GM12878 (cell line): ENCODE measurements around the gene BMPR2. TPM values are rescaled to one million over a fixed set of nuclear protein-coding genes. Genes with fewer than 3 reads are reported as not detected.

ENCODE experiments used
- ATAC-seq: fragments of 200-7000 bp; cut with Tn5 transposase; 3 replicates; pipeline ENCODE4 v1.9.1; 2020; ENCODE audit warnings: mild to moderate bottlenecking, moderate library complexity
- BruUV-seq: library from RNA; stranded (reverse); fragments of 400-500 nt; replicated peaks from 2 replicates; lab custom pipeline; 2021; lab: Mats Ljungman, UMichigan
- CTCF ChIA-PET: fragments of 300-600 bp; sonication (Branson Sonifier 250); formaldehyde crosslinking; extraction: SDS; loops from one replicate; lab custom pipeline; 2021; ENCODE audit warnings: inconsistent platforms; lab: Yijun Ruan, JAX
- POLR2A ChIA-PET: fragments of 350-600 bp; formaldehyde crosslinking; extraction: SDS; loops from one replicate; lab custom pipeline; 2021; ENCODE audit warnings: inconsistent platforms; lab: Charles Lee
- RAD21 ChIA-PET: fragments of 300-600 bp; sonication (Branson Sonifier 250); formaldehyde crosslinking; loops from one replicate; lab custom pipeline; 2023; ENCODE audit warnings: antibody characterized with exemption; ENCODE audit not compliant: unreplicated experiment; lab: Charles Lee
- SMC1A ChIA-PET: fragments of 300-600 bp; sonication (Branson Sonifier 250); formaldehyde crosslinking; loops from one replicate; lab custom pipeline; 2023; ENCODE audit not compliant: unreplicated experiment, uncharacterized antibody; lab: Charles Lee
- DNase-seq: peaks from one replicate; pipeline ENCODE4 v3.0.0-alpha.2; 2011; ENCODE audit warnings: low read depth, low spot score
- FAIRE-seq: peaks from 3 replicates; lab custom pipeline; 2011; peaks lifted over from hg19 to GRCh38; lab: Jason Lieb, UNC
- H2AFZ ChIP-seq: 2 replicates; pipeline ENCODE4 v1.6.0; 2011; ENCODE audit warnings: low read depth, low read length, control low read depth; ENCODE audit not compliant: control insufficient read depth
- H3K27ac ChIP-seq: 2 replicates; pipeline ENCODE4 v1.5.1; 2011; ENCODE audit warnings: control low read depth; ENCODE audit not compliant: control insufficient read depth, insufficient read depth
- H3K27me3 ChIP-seq, 2 experiments: replicated peaks in 1 of 2; 2 replicates each; pipeline versions ENCODE4 v1.6.0 to v1.6.1; 2011; ENCODE audit warnings: low read length in 1 of 2; ENCODE audit not compliant: control insufficient read depth in 2 of 2, insufficient read depth in 2 of 2
- H3K36me3 ChIP-seq, 2 experiments: 2 replicates each; pipeline ENCODE4 v1.5.1; 2011; ENCODE audit warnings: low read length in 1 of 2; ENCODE audit not compliant: control insufficient read depth in 2 of 2, insufficient read depth in 2 of 2
- H3K4me1 ChIP-seq: 2 replicates; pipeline ENCODE4 v1.6.1; 2011; ENCODE audit warnings: mild to moderate bottlenecking, low read length, moderate library complexity, mixed read lengths; ENCODE audit not compliant: control insufficient read depth, insufficient read depth
- H3K4me2 ChIP-seq: 2 replicates; pipeline ENCODE4 v1.6.0; 2011; ENCODE audit warnings: control low read depth; ENCODE audit not compliant: control insufficient read depth, insufficient read depth
- H3K4me3 ChIP-seq: fragments of 200-600 bp; sonication (generic); 2 replicates; pipeline ENCODE4 v1.5.1; 2016
- H3K79me2 ChIP-seq: 2 replicates; pipeline ENCODE4 v1.6.0; 2011; ENCODE audit warnings: low read length; ENCODE audit not compliant: control insufficient read depth, insufficient read depth
- H3K9ac ChIP-seq: 2 replicates; pipeline ENCODE4 v1.8.0; 2011; ENCODE audit warnings: low read length, control low read depth, mixed read lengths; ENCODE audit not compliant: control insufficient read depth, insufficient read depth
- H3K9me3 ChIP-seq: replicated peaks from 3 replicates; pipeline ENCODE4 v1.5.1; 2011; ENCODE audit warnings: mild to moderate bottlenecking, low read length; ENCODE audit not compliant: control insufficient read depth, insufficient read depth
- H4K20me1 ChIP-seq: 2 replicates; pipeline ENCODE4 v1.6.0; 2011; ENCODE audit not compliant: control insufficient read depth, insufficient read depth
- IKZF2 ChIP-seq, 2 experiments: fragments of 450-650 bp; IDR thresholded peaks; 2 replicates each; pipeline ENCODE4 v1.6.1; 2017; ENCODE audit warnings: mild to moderate bottlenecking in 2 of 2, moderate library complexity in 2 of 2
- ZBTB4 ChIP-seq: fragments of 450-650 bp; formaldehyde crosslinking; IDR thresholded peaks from 2 replicates; pipeline ENCODE4 v1.4.0; 2022; ENCODE audit warnings: mild to moderate bottlenecking, moderate library complexity
- whole genome bisulfite sequencing: methylation state at CpG from one replicate; pipeline ENCODE4 v1.1.6; 2016; ENCODE audit warnings: low lambda C conversion rate; ENCODE audit not compliant: insufficient replicate concordance, insufficient coverage; ENCODE audit errors: missing lambda C conversion rate; 5-methylcytosine and 5-hydroxymethylcytosine counted together
- in situ Hi-C: fragments of 300-500 bp; cut with MboI; formaldehyde crosslinking; loops from 9 replicates; pipeline ENCODE4 v1.14.3; 2018; ENCODE audit warnings: mixed read lengths
- intact Hi-C: fragments of 100-400 bp; cut with micrococcal nuclease; formaldehyde crosslinking; loops from one replicate; pipeline ENCODE4 v1.14.2; 2022; ENCODE audit not compliant: unreplicated experiment
- polyA plus RNA-seq, 11 experiments: library from polyadenylated mRNA; depleted of rRNA in 4 of 11; unstranded in 6 of 11; stranded (reverse) in 5 of 11; fragments of >200 nt; fragmentation: Nextera tagmentation in 4 of 11; fragmentation: Illumina TruSeq in 1 of 11; extraction: Ambion mirVana in 4 of 11; extraction: Trizol in 1 of 11; gene quantifications; 1 replicate in 1 of 11; 2 replicates in 10 of 11; pipeline versions ENCODE4 v1.2.1 to v1.2.3, GENCODE V29; 2011 to 2016; ENCODE audit warnings: inconsistent platforms in 2 of 11, missing spikeins in 2 of 11, low read depth in 1 of 11
- total RNA-seq, 4 experiments: library from RNA; depleted of rRNA in 3 of 4; stranded (reverse); fragments of >200 nt in 3 of 4; fragmentation: Illumina TruSeq in 1 of 4; extraction: Trizol in 1 of 4; gene quantifications; 2 replicates each; pipeline versions ENCODE4 v1.2.1 to v1.2.3, GENCODE V29; 2013 to 2021

The BMPR2 gene
- total and polyA plus RNA-seq, 10 of the 15 experiments (the other 5 are each of a cell fraction or from before 2014, with no cell fraction given): 2.4 to 33.0 (median 7.1) TPM

DNA sequence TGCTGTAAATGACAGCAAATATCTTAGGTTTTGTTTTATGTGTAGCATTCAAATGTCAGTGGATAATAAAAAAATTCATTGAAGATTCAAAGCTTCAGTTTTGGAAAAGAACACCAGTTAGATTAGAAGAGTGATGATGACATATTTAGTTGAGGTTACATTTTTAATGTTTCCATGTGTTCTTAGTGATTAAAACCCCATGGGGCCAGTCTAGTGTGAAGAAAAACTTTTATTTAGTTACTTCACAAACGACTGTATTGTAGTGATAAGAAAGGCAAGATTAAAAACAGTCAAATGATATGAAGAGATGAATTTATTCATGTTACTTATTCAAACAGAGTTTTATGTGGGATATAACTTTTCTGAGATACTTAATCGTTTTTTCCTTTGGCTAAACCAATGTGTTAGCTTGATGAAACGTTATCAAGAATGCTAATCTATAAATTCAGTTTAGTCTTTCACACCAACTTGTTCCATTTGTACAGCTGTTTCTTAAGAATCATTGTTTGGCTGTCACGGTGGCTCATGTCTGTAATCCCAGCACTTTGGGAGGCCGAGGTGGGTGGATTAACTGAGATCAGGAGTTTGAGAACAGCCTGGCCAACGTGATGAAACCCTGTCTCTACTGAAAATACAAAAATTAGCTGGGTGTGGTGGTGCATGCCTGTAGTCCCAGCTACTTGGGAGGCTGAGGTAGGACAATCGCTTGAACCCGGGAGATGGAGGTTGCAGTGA, 11.6 kb downstream of the BMPR2 start:
- 87% methylated on average over 8 of the region's 8 CpGs for WGBS
- no peak overlapping the region for H3K27ac ChIP-seq
- H2AFZ ChIP-seq: no peak overlapping the region
- ChIA-PET CTCF (interaction anchor here (1.1 kb wide), 1 partner anchor 11 kb away, joined by 3 read pairs; no protein-coding TSS in a partner anchor), RAD21 (interaction anchor here (0.8 kb wide), 1 partner anchor 71 kb away, joined by 3 read pairs; no protein-coding TSS in a partner anchor), POLR2A (no interaction called here), SMC1A (interaction anchor here (1.0 to 2.1 kb wide), 2 partner anchors 9 to 11 kb away, joined by 4 to 8 read pairs; no protein-coding TSS in a partner anchor)
- H4K20me1 ChIP-seq: no peaks in the 10 kb centered on the region
- TSS peak; percentile 45 for BruUV-seq
- DNase-seq (no peak), FAIRE-seq (no peak), ATAC-seq (no peak)
- in situ Hi-C loops: no loop called here
- H3K79me2 ChIP-seq: peaks cover 46% of the 10 kb centered on the region
- H3K4me3 ChIP-seq: no peak overlapping the region
- H3K9me3 ChIP-seq: no peaks in the 10 kb centered on the region
- no peak overlapping the region for H3K9ac ChIP-seq
- no peak overlapping the region for H3K4me2 ChIP-seq
- intact Hi-C loops: no loop called here
- H3K4me1 ChIP-seq: no peaks in the 10 kb centered on the region; the same call in 1 of the 2 replicates
- no peaks in the 10 kb centered on the region; a peak in 1 of 4 replicates for H3K36me3 ChIP-seq
- TF ChIP-seq IKZF2 (IDR thresholded peaks at IDR 0.05) (no peak), ZBTB4 (CRISPR knock-in tag) (no peak)
- no peaks in the 10 kb centered on the region for H3K27me3 ChIP-seq
